ENCODE measurements around the gene CD276. TPM values are rescaled to one million over a fixed set of nuclear protein-coding genes. Genes with fewer than 3 reads are reported as not detected.

CD276 gene
- total and polyA plus RNA-seq, 12 donors = 53.4 to 147 (median 84.1) TPM

DNA sequence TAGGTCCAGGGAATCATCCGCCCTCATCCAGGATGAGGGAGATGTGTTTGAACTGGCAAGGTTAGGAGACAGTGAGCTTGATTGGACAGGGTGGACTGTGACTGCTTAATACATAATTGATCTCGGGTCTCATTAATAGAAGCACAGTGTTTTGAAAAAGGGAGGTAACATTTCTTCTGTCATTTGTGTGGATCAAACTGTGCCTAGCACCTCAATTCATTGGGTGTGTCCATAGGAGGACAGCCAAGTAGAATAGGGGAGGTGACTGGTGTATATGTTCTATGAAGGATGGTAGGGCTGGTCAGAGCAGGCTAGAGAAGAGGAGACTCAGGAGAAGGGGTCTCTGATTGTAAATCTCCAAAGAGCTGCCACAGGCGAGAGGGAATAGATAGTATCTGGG lies 71.8 kb downstream of the CD276 start:
- 71 to 92% (median 85%) methylated on average over 3 of the region's 3 CpGs for WGBS, 4 donors
- TF ChIP-seq, protein P1, sequence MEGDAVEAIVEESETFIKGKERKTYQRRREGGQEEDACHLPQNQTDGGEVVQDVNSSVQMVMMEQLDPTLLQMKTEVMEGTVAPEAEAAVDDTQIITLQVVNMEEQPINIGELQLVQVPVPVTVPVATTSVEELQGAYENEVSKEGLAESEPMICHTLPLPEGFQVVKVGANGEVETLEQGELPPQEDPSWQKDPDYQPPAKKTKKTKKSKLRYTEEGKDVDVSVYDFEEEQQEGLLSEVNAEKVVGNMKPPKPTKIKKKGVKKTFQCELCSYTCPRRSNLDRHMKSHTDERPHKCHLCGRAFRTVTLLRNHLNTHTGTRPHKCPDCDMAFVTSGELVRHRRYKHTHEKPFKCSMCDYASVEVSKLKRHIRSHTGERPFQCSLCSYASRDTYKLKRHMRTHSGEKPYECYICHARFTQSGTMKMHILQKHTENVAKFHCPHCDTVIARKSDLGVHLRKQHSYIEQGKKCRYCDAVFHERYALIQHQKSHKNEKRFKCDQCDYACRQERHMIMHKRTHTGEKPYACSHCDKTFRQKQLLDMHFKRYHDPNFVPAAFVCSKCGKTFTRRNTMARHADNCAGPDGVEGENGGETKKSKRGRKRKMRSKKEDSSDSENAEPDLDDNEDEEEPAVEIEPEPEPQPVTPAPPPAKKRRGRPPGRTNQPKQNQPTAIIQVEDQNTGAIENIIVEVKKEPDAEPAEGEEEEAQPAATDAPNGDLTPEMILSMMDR (IDR thresholded peaks at IDR 0.05) = no peak
- no peak for TF ChIP-seq POLR2A (IDR thresholded peaks at IDR 0.05)
- DNase-seq = no peak
- Histone ChIP-seq H3K36me3 (replicated peaks in 1 of 2) (no peaks in the 10 kb centered on the region), H3K4me1 (replicated peaks in 1 of 2) (peaks cover 0 to 7% of the 10 kb centered on the region in 2 donors), H3K27ac (no peak overlapping the region), H3K27me3 (peaks cover 9% of the 10 kb centered on the region), H3K9me3 (replicated peaks in 1 of 3) (no peaks in the 10 kb centered on the region), H3K4me3 (no peak overlapping the region)
- intact Hi-C loops (cut with DNase I) = no loop called here

DNA sequence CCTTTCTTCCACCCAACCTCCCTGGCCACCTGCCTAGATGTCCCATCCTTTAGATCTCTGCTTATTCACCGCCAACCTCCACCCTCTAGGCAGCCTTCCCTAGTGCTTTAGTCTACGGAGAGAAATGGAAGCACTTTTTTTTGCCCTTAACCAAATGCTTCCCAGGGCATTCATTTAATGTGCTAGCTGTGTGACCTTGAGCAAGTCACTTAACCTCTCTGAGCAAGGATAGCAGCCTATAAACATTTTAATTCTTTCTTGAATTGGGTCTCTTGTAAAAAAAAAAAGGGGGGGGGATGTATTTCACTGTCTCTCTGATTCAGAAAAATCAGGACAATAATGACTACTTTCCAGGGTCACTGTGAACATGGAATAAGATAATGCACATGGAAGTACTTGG lies 72.2 kb downstream of the CD276 start:
- H3K4me1 ChIP-seq (replicated peaks in 1 of 2) = peaks cover 0 to 7% of the 10 kb centered on the region in 2 donors
- H3K36me3 ChIP-seq (replicated peaks in 1 of 2) = no peaks in the 10 kb centered on the region
- no peak for DNase-seq
- no peak overlapping the region for H3K27ac ChIP-seq
- H3K9me3 ChIP-seq (replicated peaks in 1 of 3) = no peaks in the 10 kb centered on the region
- intact Hi-C loops (cut with DNase I) = no loop called here
- H3K27me3 ChIP-seq = peaks cover 5% of the 10 kb centered on the region
- WGBS, 4 donors = 59 to 66% (median 63%) methylated on average over 2 of the region's 2 CpGs
- no peak overlapping the region for H3K4me3 ChIP-seq
- TF ChIP-seq, protein P1 (IDR thresholded peaks at IDR 0.05) = no peak
- no peak for TF ChIP-seq POLR2A (IDR thresholded peaks at IDR 0.05)

DNA sequence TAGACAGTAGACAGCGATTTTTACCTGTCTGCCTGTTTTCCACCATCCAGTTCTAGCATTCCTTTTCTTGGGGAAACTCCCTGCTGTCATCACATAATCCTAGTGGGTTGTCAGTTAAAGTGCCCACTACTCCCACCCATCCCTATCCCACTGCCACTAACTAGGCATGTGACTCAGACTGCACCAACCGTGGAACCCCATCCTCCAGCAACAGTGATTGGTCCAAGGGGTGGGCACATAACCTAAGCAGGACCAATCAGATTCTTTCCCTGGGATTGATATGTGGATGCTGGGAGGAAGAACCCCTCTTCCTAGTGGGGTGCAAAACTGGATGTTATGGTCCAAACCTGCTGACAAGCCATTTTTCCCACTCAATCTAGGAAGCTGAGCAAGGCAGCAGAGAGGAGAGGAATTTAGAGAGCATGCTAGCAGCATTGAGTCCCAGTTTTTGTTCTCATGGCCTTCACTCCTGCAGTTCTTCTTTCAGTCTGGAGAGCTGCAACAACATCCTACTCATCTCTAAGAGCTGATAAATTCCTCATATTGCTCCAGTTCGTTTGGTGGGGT lies 72.8 kb downstream of the CD276 start:
- intact Hi-C loops (cut with DNase I) = no loop called here
- TF ChIP-seq, protein P1 (IDR thresholded peaks at IDR 0.05) = no peak
- TF ChIP-seq POLR2A (IDR thresholded peaks at IDR 0.05) = no peak
- no peak overlapping the region for H3K27ac ChIP-seq
- H3K36me3 ChIP-seq (replicated peaks in 1 of 2) = no peaks in the 10 kb centered on the region
- peaks cover 0 to 6% of the 10 kb centered on the region in 2 donors for H3K4me1 ChIP-seq (replicated peaks in 1 of 2)
- DNase-seq = no peak
- H3K9me3 ChIP-seq (replicated peaks in 1 of 3) = no peaks in the 10 kb centered on the region
- H3K27me3 ChIP-seq = peaks cover 5% of the 10 kb centered on the region
- no peak overlapping the region for H3K4me3 ChIP-seq
- WGBS, 4 donors = 47 to 62% (median 56%) methylated on average over 3 of the region's 3 CpGs

DNA sequence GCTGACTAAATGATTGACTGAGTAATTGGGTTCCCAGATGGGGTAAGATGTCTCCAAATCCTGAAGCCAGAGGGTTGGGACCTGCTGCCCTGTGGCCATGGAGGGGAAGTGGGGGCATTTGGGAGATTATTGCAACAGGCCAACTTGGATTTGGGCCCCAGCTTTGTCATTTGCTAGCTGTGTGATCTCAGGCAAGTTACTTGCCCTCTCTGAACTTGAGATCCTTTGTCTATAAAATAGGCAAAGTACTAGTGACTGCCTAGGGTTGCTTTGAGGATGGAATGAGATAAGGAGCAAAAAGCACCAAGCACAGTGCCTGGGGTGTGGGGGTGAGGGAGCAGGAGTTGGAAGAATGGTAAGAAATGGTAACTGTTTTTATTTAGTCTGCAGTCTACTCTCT lies 73.4 kb downstream of the CD276 start:
- TF ChIP-seq POLR2A (IDR thresholded peaks at IDR 0.05) = no peak
- TF ChIP-seq, protein P1 (IDR thresholded peaks at IDR 0.05) = no peak
- Histone ChIP-seq H3K9me3 (replicated peaks in 1 of 3) (no peaks in the 10 kb centered on the region), H3K4me1 (replicated peaks in 1 of 2) (peaks cover 0 to under 1% of the 10 kb centered on the region in 2 donors), H3K27me3 (no peaks in the 10 kb centered on the region), H3K4me3 (no peak overlapping the region), H3K27ac (no peak overlapping the region), H3K36me3 (replicated peaks in 1 of 2) (no peaks in the 10 kb centered on the region)
- no peak for DNase-seq
- intact Hi-C loops (cut with DNase I) = no loop called here
